NB4 (cell line): ENCODE data around the gene TMTC2.
"Not testable (repeated sequence)": the region's sequence is repeated elsewhere in the genome, so short reads cannot be mapped to it uniquely, and the experiment has no call there.

ENCODE experiments used
- DNase-seq: peaks from one replicate; pipeline ENCODE4 v3.0.0; 2010; ENCODE audit warnings: low read depth
- H3K4me3 ChIP-seq: one replicate; pipeline ENCODE4 v1.5.1; 2011; ENCODE audit warnings: mild to moderate bottlenecking, low read depth, low read length, moderate library complexity
- MYC ChIP-seq: IDR thresholded peaks from 2 replicates; pipeline ENCODE4 v1.6.1; 2011; ENCODE audit warnings: low read depth, low read length
- POLR2A ChIP-seq: IDR thresholded peaks from 2 replicates; pipeline ENCODE4 v1.6.1; 2011; ENCODE audit warnings: mild to moderate bottlenecking; ENCODE audit not compliant: insufficient read length; ENCODE audit errors: extremely low read depth
- TF ChIP-seq, protein P1 (sequence below): IDR thresholded peaks from 2 replicates; pipeline ENCODE4 v1.6.1; 2011; ENCODE audit warnings: low read depth, low read length
- TF ChIP-seq, protein P2 (sequence below): IDR thresholded peaks from one replicate; pipeline ENCODE4 v1.5.1; 2012; ENCODE audit warnings: low read depth, low read length

Gene TMTC2

DNA sequence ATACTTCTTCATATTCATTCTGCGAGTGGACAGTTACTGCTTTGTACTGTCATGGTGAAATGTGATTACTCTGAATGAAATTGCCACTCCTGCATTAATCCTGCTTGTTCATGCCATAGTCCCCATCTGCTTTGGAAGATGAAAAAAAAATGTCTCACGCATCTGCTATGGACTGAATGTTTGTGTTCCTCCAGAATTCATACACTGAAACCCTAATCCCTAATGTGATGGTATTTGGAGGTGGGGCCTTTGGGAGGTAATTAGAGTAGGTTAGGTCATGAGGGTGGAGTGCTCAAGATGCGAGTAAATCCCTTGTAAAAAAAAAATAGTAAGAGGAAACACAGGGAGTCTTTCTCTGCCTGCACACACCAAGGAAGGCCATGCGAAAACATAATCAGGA, 427.2 kb downstream of the TMTC2 start:
- no peak overlapping the region for H3K4me3 ChIP-seq
- no peak for DNase-seq
- TF ChIP-seq, protein P1, sequence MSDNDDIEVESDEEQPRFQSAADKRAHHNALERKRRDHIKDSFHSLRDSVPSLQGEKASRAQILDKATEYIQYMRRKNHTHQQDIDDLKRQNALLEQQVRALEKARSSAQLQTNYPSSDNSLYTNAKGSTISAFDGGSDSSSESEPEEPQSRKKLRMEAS: no peak
- TF ChIP-seq MYC: no peak
- no peak for TF ChIP-seq POLR2A
- TF ChIP-seq, protein P2, sequence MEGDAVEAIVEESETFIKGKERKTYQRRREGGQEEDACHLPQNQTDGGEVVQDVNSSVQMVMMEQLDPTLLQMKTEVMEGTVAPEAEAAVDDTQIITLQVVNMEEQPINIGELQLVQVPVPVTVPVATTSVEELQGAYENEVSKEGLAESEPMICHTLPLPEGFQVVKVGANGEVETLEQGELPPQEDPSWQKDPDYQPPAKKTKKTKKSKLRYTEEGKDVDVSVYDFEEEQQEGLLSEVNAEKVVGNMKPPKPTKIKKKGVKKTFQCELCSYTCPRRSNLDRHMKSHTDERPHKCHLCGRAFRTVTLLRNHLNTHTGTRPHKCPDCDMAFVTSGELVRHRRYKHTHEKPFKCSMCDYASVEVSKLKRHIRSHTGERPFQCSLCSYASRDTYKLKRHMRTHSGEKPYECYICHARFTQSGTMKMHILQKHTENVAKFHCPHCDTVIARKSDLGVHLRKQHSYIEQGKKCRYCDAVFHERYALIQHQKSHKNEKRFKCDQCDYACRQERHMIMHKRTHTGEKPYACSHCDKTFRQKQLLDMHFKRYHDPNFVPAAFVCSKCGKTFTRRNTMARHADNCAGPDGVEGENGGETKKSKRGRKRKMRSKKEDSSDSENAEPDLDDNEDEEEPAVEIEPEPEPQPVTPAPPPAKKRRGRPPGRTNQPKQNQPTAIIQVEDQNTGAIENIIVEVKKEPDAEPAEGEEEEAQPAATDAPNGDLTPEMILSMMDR: no peak

DNA sequence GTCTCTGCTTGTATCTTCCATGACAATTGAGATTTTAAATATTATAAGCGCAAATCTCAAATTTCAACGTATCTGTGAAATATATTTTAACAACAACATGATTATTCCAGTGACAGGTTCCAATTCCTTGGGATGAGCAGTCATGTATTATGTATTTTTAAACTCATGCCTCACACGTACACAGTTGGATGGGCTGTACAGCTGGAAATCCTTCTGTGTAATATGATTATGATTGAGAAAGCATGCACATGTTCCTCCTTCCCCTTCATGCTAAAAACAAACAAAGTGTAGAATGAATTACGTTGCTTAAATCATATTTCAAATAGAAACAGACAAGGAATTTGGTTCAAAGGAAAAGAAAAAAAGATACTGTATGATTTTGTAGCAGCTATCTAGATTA, 428.3 kb downstream of the TMTC2 start:
- no peak for DNase-seq
- H3K4me3 ChIP-seq: no peak overlapping the region
- no peak for TF ChIP-seq MYC
- no peak for TF ChIP-seq POLR2A
- TF ChIP-seq, protein P2: no peak

DNA sequence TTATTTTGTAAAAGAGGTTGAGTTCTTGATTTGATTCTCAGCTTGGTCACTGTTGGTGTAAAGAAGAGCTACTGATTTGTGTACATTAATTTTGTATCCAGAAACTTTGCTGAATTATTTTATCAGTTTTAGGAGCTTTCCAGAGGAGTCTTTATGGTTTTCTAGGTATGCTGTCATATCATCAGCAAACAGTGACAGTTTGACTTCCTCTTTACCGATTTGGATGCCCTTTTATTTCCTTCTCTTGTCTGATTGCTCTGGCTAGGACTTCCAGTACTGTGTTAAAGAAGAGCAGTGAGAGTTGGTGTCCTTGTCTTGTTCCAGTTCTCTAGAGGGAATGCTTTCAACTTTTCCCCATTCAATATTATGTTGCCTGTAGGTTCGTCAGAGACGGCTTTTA, 431.2 kb downstream of the TMTC2 start:
- DNase-seq, H3K4me3 ChIP-seq: not testable (repeated sequence)

DNA sequence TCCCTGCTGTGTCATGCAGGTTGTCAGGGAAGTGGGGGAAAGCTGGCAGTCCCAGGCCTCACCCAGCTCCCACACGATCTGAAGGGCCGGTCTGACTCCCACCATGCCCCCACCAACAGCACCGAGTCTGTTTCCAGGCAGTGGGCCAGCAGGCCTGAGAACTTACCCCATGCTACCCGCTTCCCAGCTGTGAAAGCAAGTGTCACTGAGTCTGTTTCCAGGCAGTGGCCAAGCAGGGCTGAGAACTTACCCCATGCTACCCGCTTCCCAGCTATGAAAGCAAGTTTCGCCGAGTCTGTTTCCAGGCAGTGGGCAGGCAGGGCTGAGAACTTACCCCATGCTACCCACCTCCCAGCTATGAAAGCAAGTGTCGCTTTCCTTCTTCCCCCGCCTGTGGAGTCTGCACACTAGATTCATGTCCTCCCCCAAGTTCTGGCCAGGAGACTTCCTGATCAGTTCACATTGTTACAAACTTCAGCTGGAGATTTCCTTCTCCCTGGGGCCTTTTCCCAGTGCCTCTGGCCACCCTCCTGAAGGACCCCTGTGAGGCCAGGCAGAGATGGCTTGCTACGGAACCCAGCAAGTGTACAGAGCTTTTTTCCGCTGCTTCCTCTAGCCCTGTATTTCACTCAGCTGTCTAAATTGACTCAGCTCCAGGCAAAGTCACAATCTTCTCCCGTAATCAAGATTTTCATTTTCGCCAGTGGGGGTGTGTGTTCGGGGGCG, 435.4 kb downstream of the TMTC2 start:
- no peak overlapping the region for H3K4me3 ChIP-seq
- DNase-seq: no peak
- TF ChIP-seq MYC: no peak

DNA sequence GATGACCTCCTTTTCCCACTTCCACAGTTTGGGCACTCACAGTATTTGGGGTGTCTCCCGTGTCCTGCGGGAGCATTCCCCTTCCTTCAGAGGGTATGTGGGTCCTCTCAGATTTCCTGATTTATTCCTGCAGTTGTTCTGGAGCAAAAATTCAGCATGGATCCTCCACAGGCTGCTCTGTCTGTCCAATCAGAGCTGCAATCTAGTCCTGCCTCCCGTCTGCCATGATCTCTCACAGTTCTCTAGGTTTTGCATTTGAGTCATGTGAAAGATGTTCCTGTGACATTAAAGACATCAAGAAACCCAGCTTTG, 435.9 kb downstream of the TMTC2 start:
- no peak for DNase-seq
- no peak for TF ChIP-seq POLR2A
- TF ChIP-seq, protein P1: no peak
- TF ChIP-seq, protein P2: no peak
- no peak for TF ChIP-seq MYC
- no peak overlapping the region for H3K4me3 ChIP-seq

DNA sequence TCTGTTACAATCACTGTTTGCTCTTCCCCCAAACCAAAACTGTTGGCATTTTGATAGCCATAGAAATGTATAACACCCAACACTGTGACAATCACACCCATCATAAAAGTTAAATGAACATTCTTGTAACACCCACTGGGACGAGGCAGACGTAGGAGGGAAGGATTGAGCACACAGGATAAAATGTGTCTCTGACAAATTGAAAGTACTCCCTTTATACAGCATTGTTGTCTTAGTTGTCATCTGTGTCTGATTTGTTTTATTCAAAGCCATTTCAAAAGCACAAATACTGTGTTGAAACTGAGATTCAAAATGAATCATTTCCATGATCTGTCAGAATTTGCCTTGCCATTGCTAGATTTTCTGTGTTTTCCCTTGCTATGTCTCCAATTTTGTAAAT, 436.3 kb downstream of the TMTC2 start:
- H3K4me3 ChIP-seq: no peak overlapping the region
- DNase-seq: no peak
- TF ChIP-seq MYC (no peak), POLR2A (no peak)
- TF ChIP-seq, protein P2: no peak
- TF ChIP-seq, protein P1: no peak

DNA sequence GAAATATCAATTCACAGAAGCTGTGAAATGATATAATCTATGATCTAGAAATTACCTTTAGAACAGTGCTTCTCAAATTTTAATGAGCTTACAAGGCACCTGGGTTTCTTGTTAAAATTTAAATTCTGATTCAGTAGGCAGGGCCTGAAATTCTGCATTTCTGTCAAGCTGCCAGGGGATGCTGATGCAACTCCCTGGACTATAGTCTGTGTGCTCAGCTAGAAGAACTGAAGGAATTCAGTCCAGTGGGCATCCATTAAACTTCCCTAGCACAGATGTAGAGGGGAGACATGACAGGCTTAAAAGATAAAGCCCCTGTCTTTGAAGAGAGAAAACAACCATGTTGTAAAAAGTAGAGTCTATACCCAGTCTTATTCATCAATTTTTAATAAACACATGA, 441.8 kb downstream of the TMTC2 start:
- no peak overlapping the region for H3K4me3 ChIP-seq
- DNase-seq: no peak
- no peak for TF ChIP-seq MYC
- TF ChIP-seq, protein P1: no peak
- no peak for TF ChIP-seq POLR2A
- TF ChIP-seq, protein P2: no peak
